Fibroblast of skin of back (primary cell): ENCODE results near the gene MARCHF6.

Experiments used
- DNase-seq: peaks from one replicate; pipeline ENCODE4 v3.0.0-alpha.2; 2013

Gene MARCHF6

GRCh38 chr5:10377081-10377480 is 23.6 kb downstream of the MARCHF6 start:
- no peak for DNase-seq

- no peak for DNase-seq
Measured at GRCh38 chr5:10381803-10382202, 28.3 kb downstream of the MARCHF6 start.

- no peak for DNase-seq
Measured at GRCh38 chr5:10384483-10384882, 31.0 kb downstream of the MARCHF6 start.

GRCh38 chr5:10387690-10388089 is 34.2 kb downstream of the MARCHF6 start:
- no peak for DNase-seq

GRCh38 chr5:10391130-10391529 is 37.6 kb downstream of the MARCHF6 start:
- no peak for DNase-seq

- peak; percentile 42 for DNase-seq
Measured at GRCh38 chr5:10392567-10393328, 39.3 kb downstream of the MARCHF6 start.

- peak; percentile 41 for DNase-seq
Measured at GRCh38 chr5:10393491-10393890, 40.0 kb downstream of the MARCHF6 start.

- DNase-seq: no peak
Measured at GRCh38 chr5:10396552-10396951, 43.1 kb downstream of the MARCHF6 start.

GRCh38 chr5:10399839-10400238 is 46.3 kb downstream of the MARCHF6 start:
- DNase-seq: no peak

GRCh38 chr5:10400411-10400810 is 46.9 kb downstream of the MARCHF6 start:
- no peak for DNase-seq

GRCh38 chr5:10400831-10401230 is 47.3 kb downstream of the MARCHF6 start:
- no peak for DNase-seq

GRCh38 chr5:10401498-10401897 is 48.0 kb downstream of the MARCHF6 start:
- DNase-seq: no peak
